GM18873 (cell line): ENCODE measurements around the gene NPR2.
A peak's percentile ranks its signal among the peaks of the same experiment; 100 is the strongest.

Experiments
- ATAC-seq: cut with Tn5 transposase; IDR thresholded peaks from one replicate; pipeline ENCODE4 v1.9.1; 2021; ENCODE audit warnings: mild to moderate bottlenecking, moderate library complexity, moderate number of reproducible peaks; ENCODE audit not compliant: unreplicated experiment, low FRiP score

NPR2 gene

DNA sequence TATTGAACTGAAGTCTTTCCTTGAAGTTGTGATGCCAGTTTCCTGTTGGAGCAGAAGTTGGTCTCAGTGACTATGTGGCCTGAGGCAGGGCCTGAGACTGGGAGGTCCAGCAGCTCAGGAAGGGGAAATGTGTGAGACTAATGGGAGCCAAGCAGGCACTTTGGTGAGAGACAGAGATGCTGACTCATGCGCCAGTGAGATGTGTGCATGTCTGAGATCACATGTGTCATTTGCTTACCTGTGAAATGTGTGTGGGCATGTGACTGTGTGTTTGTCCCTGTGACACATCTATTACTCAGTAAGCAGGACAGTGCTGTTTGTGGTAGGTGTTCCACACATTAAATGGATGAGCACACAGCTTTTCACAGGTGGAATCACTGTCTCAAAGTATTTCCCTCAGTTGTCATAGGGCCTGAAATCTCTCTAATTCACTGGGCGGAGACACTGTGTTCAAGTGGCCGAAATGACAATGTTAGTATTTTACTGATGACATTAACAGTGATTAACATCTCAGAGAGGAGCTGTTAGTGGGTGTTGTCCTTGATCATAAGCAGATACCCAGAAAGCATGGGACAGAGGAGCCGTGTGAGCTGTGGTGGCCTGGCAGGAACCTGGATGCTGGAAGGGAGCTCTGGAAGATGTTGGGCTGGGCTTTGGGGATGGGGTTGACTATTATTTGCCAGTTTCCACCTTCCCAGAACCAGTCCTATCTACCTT is 7.4 kb downstream of the NPR2 start:
- ATAC-seq, result no peak

DNA sequence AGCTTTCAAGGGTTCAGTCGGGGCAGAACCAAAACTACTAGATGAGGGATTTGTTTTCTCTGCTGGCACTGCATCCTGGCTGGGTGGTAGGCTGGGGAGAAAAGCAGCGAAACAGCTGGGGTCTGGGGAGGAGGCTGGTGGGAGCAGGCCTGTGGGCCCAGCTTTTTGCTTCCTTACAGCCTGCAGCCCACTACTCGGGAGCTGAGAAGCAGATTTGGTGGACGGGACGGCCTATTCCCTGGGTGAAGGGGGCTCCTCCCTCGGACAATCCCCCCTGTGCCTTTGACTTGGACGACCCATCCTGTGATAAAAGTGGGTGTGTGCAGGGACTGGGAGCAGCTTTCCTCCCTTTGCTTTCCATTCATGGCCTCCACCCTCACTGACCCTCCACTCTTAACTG is 9.1 kb downstream of the NPR2 start:
- no peak for ATAC-seq

DNA sequence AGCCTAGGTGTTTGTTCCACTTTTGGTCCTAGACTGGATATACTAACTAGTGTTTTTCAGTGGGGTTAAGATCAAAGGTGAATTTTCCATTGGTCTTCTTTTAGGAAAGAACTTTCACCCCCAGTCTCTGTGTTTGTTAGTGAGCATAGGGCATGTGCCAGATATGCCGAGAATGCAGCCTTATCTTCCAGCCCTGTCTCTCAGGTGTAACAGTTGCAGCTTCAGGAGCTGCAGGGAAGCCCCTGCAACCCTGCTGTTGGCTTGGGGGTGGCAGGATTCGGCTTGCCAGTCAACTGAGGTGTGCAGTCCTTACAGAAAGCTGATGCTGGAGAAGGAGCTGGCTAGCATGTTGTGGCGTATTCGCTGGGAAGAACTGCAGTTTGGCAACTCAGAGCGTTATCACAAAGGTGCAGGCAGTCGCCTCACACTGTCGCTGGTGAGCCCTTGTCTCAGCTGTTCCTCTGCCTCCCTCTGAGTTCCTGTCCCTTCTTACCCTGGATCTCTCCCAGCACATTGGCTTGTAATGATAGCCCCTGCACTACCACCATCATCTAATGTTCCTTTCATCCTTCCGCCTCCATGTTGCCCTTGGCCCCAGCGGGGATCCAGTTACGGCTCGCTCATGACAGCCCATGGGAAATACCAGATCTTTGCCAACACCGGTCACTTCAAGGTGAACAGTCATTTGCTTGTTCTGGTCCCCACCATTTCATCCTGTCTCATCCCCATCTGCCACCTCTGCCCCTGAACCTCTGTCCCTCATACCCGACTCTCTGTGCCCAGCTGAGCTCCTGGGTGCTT is 10.1 kb downstream of the NPR2 start:
- no peak for ATAC-seq

DNA sequence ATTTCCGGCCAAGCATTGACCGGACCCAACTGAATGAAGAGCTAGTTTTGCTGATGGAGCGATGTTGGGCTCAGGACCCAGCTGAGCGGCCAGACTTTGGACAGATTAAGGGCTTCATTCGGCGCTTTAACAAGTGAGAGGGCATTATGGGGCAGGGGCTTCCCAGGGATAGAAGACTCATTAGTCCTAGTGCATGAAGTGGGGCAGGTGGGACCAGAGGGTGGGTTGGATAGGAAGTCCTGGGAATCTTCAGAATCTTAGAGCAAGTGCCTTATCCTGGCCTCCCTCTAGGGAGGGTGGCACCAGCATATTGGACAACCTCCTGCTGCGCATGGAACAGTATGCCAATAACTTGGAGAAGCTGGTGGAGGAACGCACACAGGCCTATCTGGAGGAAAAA is 14.7 kb downstream of the NPR2 start:
- ATAC-seq, result no peak

DNA sequence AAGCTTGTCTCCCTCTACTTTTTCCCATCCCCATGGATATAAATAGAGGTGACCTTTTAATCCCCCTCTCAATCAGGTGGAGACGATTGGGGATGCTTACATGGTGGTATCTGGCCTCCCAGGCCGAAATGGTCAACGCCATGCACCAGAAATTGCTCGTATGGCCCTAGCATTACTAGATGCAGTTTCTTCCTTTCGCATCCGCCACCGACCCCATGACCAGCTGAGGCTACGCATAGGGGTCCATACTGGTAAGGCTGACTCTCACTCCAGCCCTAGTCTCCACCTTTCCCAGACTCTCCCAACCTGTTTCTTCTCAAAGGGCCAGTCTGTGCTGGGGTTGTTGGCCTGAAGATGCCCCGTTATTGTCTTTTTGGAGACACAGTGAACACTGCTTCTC is 17.0 kb downstream of the NPR2 start:
- no peak for ATAC-seq

DNA sequence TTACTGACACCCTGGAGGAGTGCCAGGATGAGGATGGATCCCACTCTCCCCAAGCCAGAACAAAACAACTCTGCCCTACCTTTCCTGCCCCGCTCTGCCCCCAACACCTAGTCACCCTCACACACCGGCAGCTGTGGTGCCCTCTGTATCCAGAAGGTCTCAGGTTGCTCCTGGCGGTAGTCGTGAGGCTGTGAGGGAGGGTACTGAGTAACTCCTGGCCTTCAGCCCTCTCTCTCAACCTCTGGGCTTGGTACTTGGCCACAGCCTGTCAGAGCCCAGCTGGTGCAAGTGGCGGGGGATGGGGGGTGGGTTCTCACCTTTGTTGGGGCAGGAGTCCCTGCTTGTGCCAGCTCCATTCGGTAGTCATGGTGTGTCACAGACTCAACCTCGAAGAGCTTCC is 18.7 kb downstream of the NPR2 start:
- ATAC-seq, result no peak

DNA sequence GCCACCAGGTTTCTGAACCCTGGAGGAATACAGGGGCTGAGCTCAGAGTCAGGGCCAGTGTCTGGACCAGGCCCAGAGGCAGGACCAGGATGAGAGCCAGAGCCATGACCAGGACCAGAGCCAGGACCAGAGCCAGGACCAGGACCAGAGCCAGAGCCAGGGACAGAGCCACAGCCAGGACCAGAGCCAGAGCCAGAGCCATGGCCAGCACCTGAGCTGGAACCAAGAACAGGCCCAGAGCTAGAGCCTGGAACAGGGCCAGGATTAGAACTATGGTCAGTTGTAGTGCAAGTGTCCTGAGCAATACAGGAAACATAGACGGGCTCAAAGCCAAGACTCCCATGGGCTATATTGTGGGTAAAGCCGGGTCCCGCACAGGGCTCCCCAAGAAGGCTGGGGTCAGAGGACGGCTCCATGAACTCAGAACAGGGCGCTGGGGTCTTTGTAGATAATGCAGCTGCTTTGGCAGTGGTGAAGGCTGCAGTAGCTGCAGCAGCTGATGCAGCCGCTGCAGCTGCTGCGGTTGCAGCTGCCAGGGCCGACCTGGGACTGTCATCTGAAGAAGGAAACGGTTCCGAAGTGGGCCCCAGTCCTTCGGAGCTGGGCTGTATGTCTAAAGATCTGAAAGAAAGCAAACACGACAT is 20.1 kb downstream of the NPR2 start:
- no peak for ATAC-seq

DNA sequence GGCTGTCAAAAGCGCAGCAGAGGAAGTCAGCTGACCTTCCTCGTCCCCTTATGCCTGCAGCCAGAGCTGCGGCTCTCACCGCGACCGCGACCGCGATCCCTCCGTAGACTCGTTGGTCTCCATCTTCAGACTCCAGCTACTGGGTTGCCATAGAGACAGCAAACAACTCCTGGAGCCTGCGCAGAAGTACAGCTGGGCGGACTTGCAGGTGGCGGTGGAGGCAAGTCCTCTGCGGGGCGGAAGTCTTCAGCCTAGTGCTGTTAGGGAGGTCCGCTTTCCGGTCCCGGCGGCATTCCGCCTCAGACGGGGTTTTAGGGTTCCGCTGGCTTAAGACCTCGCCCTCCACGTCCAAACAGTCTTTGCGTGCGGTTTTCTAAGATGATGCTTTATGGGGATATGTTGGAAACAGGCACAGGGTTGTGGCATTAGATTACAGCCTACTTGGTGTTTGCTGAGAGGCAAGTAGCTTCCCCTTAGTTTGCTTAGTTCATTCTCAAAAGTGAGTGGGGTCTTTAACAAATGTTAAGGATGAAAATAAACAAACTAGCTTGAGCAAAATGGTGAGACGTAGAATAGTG is 20.7 kb downstream of the NPR2 start, which contains the start of gene SPAG8:
Gene SPAG8, minus strand, starts transcription at position 238 of the 578 bp plus-strand sequence. Its CDS starts 115 bp downstream, at position 123.
- peak; percentile 62 for ATAC-seq

DNA sequence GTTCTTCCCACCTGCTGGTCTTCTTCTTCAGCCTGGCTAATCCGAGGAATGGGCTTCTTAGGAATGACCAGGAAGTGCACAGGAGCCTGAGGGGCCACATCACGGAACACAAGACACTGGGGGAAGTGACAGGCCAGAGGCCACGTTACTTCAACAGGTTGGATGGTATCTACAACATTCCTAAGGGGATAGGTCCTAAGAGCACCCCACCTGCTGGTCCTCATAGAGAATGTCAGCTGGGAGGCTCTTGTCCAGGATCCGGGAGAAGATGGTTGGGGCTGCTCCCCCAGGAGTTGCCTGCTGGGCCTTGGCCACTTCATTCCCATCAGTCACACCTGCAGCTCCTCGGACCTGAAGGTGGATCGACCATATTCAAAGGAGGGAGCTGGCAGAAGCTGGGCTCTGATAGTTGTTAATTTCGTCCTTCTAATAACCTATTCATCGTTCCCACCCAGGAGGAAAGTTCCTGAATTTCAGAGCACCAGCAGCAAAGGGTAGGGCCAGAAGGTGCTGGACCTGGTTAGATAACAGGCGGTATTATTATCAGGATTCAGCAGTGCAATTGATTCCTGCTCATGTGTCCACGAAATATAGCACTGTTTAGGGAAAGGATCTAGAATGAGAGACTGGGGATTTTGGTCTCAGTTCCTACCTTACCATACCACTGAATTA is 22.2 kb downstream of the NPR2 start:
- ATAC-seq, result no peak

DNA sequence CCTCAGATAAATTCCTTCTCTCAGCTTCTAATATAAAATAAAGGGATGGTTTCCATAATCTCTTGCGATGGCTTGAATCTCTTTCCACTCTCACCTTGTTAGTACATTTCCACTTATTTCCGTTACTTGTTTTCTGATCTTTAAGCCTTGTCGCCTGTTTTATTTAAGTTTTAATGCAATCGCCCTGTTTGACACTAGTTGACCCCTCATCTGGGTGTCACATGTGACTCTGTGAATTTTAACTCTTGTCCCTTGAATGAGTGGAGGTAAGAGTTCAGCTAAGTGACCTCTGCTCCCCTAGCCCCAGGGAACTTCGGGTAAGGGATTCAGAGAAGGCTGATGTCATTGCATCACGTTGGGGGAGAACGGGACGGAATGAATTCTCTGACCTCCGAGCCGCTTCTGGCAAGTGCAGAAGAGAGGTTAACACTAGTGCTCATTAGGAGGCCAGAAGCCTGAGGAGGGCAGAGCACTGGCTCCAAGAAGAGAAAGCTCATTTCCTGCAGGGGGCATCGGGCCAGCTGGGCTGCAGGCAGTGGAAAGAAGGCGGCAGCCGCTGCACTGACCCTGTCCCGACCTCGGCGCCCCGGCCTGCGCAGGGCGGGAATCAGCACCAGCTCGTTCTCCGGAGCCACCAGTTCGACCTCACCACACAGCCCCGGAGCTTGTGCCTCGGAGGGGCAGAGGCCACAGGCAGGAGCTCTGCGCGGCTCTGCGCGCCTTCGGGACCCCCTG is 22.9 kb downstream of the NPR2 start:
- ATAC-seq, result peak; percentile 22

DNA sequence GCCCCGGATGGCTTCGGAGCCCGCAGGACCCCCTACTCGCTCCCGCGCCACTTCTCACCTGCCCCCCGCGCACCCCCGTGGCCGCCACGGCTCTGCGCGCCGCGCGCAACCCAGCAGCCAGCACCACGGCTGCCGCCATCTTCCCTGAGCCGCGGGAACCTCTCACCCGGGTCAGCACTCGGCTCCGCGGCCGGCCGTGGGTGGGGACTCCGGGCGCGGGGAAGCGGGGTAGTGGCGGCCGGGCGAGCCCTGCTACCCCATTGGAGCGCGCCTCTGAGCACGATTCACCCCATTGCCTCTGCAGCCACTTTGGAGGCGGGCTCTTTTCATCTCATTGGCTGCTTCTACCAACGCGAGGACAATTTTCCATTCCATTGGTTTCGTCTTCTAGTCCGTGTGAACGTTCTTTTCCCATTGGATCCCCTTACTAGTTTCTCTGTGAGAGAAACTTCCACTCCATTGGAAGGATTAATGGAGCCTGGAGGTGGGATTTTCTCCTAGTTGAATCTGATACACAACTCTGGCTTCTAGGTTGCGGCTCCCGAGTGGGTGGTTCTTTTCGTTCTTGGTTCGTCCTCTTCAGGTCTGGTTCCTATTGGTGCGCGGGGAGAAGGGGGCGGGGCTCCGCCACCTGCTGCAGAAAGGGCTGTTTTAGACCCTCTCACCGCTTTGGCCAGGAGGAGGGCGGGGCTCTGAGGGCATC is 23.6 kb downstream of the NPR2 start, which contains the start of gene HINT2:
Gene HINT2, minus strand, starts transcription at position 202 of the 703 bp plus-strand sequence. Its CDS starts 63 bp downstream, at position 139.
- peak; percentile 62 for ATAC-seq

DNA sequence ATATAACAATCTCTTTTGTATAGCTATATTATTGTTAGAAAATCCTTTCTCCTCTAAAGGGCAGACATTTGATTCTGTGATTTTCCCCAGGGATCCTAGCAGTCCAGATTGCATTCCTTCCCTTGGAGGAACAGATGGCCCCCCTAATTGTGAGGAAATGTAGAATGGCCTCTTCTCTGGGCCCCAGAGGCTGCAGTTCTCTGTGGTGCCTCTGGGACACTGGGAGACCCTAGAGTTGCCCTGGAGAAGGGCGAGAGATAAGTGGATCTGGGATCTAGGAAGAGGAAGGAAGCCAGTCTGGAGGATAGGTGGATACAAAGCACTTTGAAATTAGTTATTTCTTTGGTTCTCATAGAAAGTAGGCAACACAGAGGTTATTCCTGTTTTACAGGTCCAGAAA is 25.3 kb downstream of the NPR2 start:
- ATAC-seq, result no peak

DNA sequence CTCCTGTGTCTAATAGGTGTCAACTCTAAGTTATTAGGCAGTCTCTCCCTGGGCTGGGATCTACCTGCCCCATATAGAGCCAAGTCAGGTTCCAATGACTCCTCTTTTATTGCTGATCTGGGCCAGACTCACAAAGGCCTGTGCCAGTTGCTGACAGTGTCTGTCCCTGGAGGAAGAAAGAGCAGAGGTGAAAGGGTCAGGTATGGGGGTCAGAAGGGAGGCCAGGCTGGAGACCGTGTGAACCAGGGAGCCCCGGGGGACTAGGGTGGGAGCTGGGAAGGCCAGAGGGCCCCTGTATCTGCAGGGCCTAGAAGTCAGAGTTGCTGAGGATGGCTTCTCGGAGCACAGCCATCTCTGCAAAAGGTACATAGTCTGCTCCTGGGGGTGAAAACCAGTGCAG is 26.9 kb downstream of the NPR2 start:
- no peak for ATAC-seq

DNA sequence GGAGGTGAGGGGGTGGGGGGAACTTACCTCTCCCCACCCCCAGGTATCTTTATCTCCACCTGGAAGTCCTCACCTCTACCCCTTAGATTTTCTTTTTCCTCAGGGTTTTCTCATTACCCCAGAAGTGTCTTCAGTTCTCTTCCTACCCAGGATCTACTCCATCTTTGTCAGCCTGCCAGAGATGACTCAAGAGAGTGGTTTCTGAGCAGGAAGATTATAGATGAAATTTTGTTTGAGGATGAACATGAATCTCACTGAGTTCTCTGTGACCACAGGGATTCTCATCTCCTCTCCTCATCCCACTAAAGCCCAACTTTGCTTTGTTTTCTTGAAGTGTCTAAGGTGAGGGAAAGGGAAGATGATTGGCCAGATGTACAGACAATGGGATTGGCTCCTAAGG is 28.7 kb downstream of the NPR2 start:
- ATAC-seq, result no peak

DNA sequence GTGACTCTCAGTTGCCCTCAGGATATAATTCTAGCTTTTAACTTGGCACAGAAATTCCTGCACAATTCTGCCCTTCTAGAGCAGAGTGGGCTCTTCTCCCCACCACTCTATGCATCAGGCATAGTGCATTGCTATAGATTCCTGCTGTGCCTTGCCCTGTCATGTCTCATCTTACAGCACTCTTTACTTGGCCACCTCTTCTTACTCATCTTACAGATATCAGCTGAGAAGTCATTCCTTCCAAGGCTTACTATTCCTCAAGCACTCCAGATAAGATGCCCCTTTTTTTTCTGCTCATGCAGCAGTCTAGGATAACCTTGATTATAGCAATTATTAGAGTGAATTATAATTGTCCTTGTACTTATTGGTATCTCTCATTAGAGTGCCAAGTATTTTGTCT is 31.5 kb downstream of the NPR2 start:
- ATAC-seq, result no peak

DNA sequence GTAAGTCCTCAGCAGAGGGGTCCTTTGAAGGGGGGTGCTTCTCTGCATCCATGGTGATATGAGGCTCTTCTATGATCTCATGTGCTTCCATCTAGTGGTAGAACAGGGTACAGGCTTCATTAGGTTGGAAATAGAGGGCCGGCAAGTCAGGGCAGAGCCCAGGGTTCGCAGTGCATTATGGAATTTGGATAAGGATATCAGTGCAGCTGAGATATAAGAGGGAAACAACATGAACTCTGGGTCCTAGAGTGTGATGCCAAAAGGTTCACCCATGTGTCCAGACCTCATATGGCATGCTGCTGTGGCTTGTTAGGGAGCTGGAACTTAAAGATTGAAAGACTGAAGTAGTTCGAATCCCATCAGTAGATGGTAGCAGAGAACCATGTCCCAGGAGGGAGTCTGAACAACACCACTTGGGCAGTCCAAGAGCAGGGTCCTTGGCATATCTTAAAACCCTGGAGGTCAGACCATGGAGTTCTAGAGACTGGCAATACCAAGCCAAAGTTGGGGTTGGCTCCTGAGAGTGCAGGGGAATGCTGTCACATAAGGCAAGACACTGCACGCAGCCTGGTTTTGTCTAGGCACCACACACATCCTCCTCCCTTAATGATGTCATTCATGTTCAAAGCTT is 34.8 kb downstream of the NPR2 start:
- no peak for ATAC-seq

DNA sequence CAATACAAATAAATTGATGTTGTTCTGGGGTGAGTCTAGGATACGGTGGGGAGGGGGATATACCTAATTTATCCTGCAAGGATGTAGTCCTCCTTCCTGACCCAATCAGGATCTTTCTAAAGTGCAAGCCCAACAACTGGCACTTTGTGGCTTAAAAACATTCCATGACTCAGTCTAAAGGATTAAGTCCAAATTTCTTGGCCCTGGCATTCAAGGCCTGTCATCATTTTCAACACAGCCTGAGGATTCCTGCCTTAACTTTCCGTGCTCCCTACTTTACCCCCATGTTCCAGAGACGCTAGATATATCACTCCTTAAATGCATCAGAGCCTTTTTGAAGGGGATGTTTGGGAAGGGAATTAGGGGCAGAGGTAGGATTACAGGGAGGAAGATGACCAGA is 36.1 kb downstream of the NPR2 start:
- ATAC-seq, result no peak

DNA sequence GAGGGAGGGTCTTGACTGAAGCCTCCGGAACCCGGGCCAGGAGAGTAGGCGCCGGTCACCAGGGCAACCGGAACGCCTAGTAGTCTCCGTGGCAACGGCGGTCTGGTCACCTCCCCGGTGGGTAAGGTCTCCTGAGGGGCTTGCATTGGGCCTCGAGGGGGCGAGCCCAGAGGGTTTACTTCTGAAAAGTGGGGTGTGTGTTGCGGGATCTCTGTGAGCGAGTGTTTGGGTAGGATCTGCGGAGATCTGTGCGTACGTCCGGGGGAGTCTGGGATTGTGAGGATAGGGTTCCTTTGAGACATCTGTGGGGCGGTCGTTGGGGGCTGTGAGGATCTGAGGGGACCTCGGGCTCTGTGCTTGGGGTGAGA is 37.3 kb downstream of the NPR2 start, which contains the start of gene FAM221B:
Gene FAM221B, minus strand, starts transcription at position 17 of the 368 bp plus-strand sequence. CDS start 2,571 bp downstream, outside the sequence.
- ATAC-seq, result no peak
